GM10248 (cell line): Measurements from ENCODE around the gene SLC37A4.
"Not testable (repeated sequence)": the region's sequence is repeated elsewhere in the genome, so short reads cannot be mapped to it uniquely, and the experiment has no call there.

Experiments used
- CTCF ChIA-PET: fragments of 300-600 bp; sonication (Branson Sonifier 250); formaldehyde crosslinking; extraction: SDS; loops from one replicate; lab custom pipeline; 2021; ENCODE audit warnings: antibody characterized with exemption; lab: Yijun Ruan, JAX
- POLR2A ChIA-PET: fragments of 350-650 bp; sonication (Branson Sonifier 250); formaldehyde crosslinking; extraction: SDS; loops from one replicate; lab custom pipeline; 2020; ENCODE audit warnings: antibody characterized with exemption; lab: Yijun Ruan, JAX
- DNase-seq: peaks from one replicate; pipeline ENCODE4 v3.0.0; 2012; ENCODE audit errors: extremely low spot score
- CTCF ChIP-seq: IDR thresholded peaks from 2 replicates; pipeline ENCODE4 v1.5.1; 2012; ENCODE audit warnings: mild to moderate bottlenecking, low read depth; ENCODE audit errors: extremely low read depth, missing control alignments, control extremely low read depth

Gene SLC37A4

GRCh38 chr11:119021631-119022030 lies 9.0 kb downstream of the SLC37A4 start:
- no peak for DNase-seq
- POLR2A ChIA-PET = no interaction called here
- no peak for TF ChIP-seq CTCF
- CTCF ChIA-PET = interaction anchor here (1.0 kb wide), 1 partner anchor 9 kb away, joined by 3 read pairs; the partner anchor contains the start of gene SLC37A4

- POLR2A ChIA-PET = interaction anchor here (1.7 kb wide), 1 partner anchor 35 kb away, joined by 6 read pairs; no protein-coding TSS in a partner anchor
- DNase-seq = no peak
- CTCF ChIA-PET = interaction anchor here (1.0 to 2.1 kb wide), 3 partner anchors 8 to 11 kb away, joined by 3 to 6 read pairs (median 3); no protein-coding TSS in a partner anchor
- TF ChIP-seq CTCF = no peak
Measured at GRCh38 chr11:119019996-119020395, 10.7 kb downstream of the SLC37A4 start.

- TF ChIP-seq CTCF = no peak
- CTCF ChIA-PET = interaction anchor here (1.0 to 2.1 kb wide), 4 partner anchors 10 to 20 kb away, joined by 3 to 6 read pairs (median 4); partner anchors contain the start of gene CENATAC
- POLR2A ChIA-PET = interaction anchor here (0.7 to 1.7 kb wide), 6 partner anchors 12 to 76 kb away, joined by 3 to 6 read pairs (median 4); no protein-coding TSS in a partner anchor
- DNase-seq = peak; percentile 95
Measured at GRCh38 chr11:119018074-119018938, 12.4 kb downstream of the SLC37A4 start, which contains the start of the genes RPS25 and TRAPPC4. Gene RPS25, minus strand, starts transcription at chr11:119018343. Its CDS starts 59 bp downstream, at chr11:119018284. Gene TRAPPC4, plus strand, starts transcription at chr11:119018766. Its CDS starts 30 bp downstream, at chr11:119018796.

GRCh38 chr11:119017377-119017776 lies 13.3 kb downstream of the SLC37A4 start:
- POLR2A ChIA-PET, DNase-seq: not testable (repeated sequence)
- CTCF ChIA-PET = interaction anchor here (1.0 kb wide), 1 partner anchor 17 kb away, joined by 3 read pairs; no protein-coding TSS in a partner anchor

- CTCF ChIA-PET = interaction anchor here (0.8 to 2.0 kb wide), 4 partner anchors 9 to 307 kb away, joined by 3 to 5 read pairs (median 4); no protein-coding TSS in a partner anchor
- POLR2A ChIA-PET = interaction anchor here (0.7 kb wide), 1 partner anchor 111 kb away, joined by 7 read pairs; no protein-coding TSS in a partner anchor
- no peak for DNase-seq
- no peak for TF ChIP-seq CTCF
Measured at GRCh38 chr11:119016216-119017009, 14.3 kb downstream of the SLC37A4 start.

GRCh38 chr11:119015054-119015611 lies 15.5 kb downstream of the SLC37A4 start:
- POLR2A ChIA-PET = interaction anchor here (0.6 to 1.2 kb wide), 2 partner anchors 10 to 11 kb away, joined by 4 to 9 read pairs; no protein-coding TSS in a partner anchor

More at GRCh38 chr11:119015054-119015611, 15.5 kb downstream of the SLC37A4 start:
- peak; percentile 10 for TF ChIP-seq CTCF
- DNase-seq = no peak
- CTCF ChIA-PET = interaction anchor here (1.2 to 2.0 kb wide), 3 partner anchors 85 to 308 kb away, joined by 3 to 4 read pairs (median 3); no protein-coding TSS in a partner anchor
